ENCODE results near the gene SLC2A9.

DNA sequence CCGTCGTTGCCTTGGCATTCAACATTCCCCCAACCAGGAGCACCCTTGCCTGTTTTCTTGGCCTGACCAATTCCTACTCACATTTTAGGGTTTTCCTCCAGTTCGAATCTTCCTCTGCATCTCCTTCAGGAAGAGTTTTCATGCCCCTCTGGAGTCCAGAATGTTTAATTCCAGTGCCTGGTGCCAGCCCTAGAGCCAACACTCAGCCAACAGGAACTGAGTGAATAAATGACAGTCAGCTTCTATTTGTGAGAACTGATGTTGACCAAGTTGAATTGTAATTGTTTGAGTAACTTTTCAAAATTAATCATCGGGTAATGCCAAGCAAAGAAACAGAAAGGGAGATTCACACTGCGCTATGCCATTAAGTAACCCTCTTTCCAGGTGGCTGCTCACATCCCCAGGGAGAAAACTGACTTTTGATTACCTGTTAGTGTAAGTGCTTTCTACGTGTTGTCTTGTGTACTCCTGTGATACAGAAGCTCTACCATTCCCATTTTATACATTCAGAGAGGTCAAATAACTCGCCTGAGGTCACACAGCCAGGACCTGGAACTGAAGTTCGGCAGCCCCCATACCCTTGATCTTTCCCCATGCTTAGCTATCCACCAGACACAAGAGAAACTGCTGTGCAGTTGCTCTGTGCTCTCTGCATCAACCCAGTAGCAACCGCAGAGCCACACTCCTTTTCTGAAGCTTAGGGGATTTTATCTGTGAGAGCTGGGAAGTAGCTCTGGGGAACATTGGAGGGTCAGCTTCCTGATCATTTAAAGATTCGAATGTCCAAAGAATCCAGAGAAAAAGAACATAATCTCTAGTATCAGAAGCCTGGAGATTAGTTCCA, 19.0 kb upstream of the SLC2A9 start:
- TF ChIP-seq, protein P1, sequence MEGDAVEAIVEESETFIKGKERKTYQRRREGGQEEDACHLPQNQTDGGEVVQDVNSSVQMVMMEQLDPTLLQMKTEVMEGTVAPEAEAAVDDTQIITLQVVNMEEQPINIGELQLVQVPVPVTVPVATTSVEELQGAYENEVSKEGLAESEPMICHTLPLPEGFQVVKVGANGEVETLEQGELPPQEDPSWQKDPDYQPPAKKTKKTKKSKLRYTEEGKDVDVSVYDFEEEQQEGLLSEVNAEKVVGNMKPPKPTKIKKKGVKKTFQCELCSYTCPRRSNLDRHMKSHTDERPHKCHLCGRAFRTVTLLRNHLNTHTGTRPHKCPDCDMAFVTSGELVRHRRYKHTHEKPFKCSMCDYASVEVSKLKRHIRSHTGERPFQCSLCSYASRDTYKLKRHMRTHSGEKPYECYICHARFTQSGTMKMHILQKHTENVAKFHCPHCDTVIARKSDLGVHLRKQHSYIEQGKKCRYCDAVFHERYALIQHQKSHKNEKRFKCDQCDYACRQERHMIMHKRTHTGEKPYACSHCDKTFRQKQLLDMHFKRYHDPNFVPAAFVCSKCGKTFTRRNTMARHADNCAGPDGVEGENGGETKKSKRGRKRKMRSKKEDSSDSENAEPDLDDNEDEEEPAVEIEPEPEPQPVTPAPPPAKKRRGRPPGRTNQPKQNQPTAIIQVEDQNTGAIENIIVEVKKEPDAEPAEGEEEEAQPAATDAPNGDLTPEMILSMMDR (conservative IDR thresholded peaks at IDR 0.05 in 1 of 2, IDR thresholded peaks at IDR 0.05 in 1 of 2; ENCODE audit: low read depth in 1 of 2, low read length in 2 of 2) = no peak
- no peak for TF ChIP-seq EZH2 (IDR thresholded peaks at IDR 0.05; ENCODE audit: low read length, missing control alignments)
